HG03066 (cell line): Measurements from ENCODE around the gene MAGEA2.
"Not testable (repeated sequence)": the region's sequence is repeated elsewhere in the genome, so short reads cannot be mapped to it uniquely, and the experiment has no call there.

Source experiments
- ATAC-seq: cut with Tn5 transposase; IDR thresholded peaks from one replicate; pipeline ENCODE4 v1.9.1; 2021; ENCODE audit warnings: low read depth; ENCODE audit not compliant: unreplicated experiment

MAGEA2 gene

DNA sequence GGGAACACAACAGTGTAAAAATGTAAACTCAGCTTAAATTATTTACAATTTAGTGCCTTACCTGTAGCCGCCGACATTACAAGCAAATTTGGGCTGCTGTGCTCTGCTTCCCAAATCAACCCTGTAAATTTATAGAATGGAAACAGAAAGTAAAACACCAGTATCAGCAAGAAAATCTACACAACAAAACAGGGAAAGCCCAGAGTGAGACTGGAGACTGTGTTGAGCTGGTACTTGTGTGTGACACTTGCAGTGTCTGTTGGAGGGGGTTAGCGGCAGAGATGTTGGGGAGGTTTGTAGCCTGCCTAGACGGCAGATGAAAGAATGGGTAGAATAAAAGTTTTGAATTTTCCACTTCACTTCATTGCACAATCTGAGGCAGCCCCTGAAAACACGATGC lies 40.4 kb downstream of the MAGEA2 start:
- ATAC-seq = not testable (repeated sequence)

DNA sequence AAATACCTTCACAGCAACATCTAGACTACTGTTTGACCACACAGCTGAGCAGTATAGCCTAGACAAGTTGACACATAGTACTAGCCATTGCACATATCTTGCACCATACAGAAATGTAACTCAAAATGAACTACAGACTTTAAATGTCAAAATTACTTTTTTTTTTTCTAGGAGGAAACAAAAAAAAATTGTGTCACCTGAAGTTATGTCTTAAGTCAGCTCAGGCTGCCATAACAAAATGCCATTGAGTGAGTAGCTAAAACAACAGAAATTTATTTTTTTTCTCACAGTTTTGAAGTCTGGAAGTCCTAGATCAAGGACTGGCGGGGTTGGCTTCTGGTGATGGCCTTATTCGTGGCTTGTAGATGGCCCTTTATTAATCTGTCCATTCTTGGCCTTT lies 44.5 kb downstream of the MAGEA2 start, which contains the start of gene CSAG2:
Gene CSAG2, minus strand, starts transcription at position 101 of the 400 bp plus-strand sequence. CDS start 161 bp downstream, outside the sequence.
- not testable (repeated sequence) for ATAC-seq

DNA sequence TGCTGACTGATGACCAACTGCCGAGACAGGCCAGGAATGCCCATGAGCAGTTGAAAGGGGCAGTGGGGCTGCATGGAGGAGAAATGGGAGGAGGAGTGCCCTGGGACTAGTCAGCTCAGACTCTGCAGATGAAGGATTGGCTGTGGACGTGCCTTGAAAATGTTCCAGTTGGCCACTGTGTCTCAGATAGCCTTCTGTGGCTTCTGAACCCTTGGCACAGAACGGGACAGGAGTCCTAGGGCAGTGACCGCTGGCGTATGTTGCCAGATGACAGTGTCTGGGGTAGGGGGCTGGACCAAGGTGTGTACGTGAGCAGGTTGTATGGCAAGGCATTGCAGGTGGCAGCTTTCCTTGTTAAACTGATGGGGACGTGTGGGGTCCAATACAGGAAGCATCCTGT lies 47.1 kb downstream of the MAGEA2 start:
- ATAC-seq = not testable (repeated sequence)

DNA sequence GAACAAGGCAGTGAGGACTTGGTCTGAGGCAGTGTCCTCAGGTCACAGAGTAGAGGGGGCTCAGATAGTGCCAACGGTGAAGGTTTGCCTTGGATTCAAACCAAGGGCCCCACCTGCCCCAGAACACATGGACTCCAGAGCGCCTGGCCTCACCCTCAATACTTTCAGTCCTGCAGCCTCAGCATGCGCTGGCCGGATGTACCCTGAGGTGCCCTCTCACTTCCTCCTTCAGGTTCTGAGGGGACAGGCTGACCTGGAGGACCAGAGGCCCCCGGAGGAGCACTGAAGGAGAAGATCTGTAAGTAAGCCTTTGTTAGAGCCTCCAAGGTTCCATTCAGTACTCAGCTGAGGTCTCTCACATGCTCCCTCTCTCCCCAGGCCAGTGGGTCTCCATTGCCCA lies 53.3 kb downstream of the MAGEA2 start:
- ATAC-seq = not testable (repeated sequence)
